ENCODE results near the gene SLC22A23.
"Not testable (repeated sequence)": the region's sequence is repeated elsewhere in the genome, so short reads cannot be mapped to it uniquely, and the experiment has no call there.

SLC22A23 gene

DNA sequence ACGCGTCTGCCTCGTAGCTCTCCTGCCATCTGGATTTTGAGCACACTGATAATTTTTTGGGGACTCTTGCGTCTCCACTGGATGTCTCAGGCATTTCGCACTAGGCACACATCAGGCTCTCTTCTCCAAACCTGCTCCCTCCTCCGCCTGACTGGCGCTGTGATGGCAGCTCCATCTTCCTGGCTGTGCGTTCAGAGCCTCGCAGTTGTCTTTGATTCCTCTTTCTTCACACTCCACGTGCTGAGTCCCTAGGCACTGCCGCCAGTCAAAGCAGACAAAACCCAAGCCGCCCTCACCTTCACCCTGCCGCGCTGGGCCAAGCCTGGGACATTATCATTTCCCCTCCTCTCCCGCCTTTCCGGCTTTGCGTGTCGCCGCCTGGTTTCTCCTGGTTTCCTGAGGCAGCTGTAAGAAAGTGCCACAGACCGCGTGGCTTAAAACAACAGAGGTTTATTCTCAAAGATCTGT, 197.3 kb downstream of the SLC22A23 start:
- DNase-seq, result peak; percentile 36

GRCh38 chr6:3258720-3259490, 197.9 kb downstream of the SLC22A23 start, which contains the start of gene PSMG4:
PSMG4 (plus strand) TSS chr6:3258947; CDS start chr6:3259023, 76 bp downstream.
- DNase-seq, result peak; percentile 67

DNA sequence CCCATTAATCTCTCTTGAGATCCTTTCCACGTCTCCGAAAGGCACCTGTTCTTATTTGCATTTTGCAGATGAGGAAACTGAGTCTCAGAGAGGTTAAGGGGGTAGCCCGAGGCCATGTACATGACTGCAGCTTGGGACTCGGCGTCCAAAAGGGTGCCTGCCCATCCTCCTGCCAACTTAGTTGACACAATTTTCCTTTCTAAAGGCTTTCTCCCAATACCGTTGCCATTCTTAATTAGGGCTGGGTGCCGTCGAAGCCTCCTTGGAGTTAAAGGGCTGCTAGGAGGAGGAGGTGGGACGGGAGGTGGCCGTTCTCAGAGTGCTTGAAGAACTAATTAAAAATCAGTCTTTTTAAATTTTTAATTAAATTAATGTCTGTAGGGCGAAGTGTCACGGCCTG, 198.6 kb downstream of the SLC22A23 start:
- no peak for DNase-seq

DNA sequence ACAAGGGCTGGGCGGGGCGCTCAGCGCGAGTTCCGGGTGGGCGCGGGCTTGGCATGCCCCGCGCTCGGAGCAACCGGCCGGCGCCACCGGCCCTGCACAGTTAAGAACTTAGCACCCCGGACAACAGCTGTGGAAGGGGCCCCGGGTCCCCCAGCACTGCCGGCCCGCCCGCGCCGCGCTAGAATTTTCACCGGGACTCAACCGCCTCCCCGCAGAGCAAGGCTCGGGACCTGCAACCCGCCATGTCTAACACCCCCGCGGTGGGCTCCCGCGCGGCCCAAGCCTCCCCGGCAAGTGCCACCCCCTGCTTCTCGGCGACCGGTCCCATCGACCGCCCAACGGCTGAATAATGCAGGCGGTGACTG, 203.3 kb downstream of the SLC22A23 start:
- no peak for DNase-seq

GRCh38 chr6:3252861-3253596, 203.8 kb downstream of the SLC22A23 start:
- no peak for DNase-seq

- DNase-seq, result no peak
Measured at GRCh38 chr6:3252369-3252768, 204.5 kb downstream of the SLC22A23 start.

GRCh38 chr6:3251462-3252314, 205.2 kb downstream of the SLC22A23 start:
- peak; percentile 51 for DNase-seq

DNA sequence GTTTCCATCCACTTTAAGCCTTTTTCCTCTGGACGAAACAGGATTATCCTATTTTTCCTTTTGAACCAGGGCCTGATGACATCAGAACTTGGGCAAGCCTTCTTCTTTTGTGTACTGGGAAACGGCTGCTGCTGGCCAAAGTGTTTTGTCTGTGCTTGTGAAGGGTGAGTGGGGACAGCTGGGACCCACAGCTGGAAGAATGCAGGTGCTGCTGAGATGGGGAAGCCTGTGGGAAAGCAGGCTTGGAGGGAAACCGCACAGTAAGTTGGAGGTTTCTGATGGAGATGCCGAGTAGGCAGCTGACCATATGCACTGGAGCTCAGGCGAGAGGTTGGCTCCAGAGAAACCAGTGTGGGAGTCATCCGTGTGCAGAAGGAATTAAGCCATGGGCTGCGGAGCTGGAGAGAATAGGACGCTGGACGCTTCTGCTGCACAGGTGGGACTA, 206.6 kb downstream of the SLC22A23 start:
- no peak for DNase-seq

DNA sequence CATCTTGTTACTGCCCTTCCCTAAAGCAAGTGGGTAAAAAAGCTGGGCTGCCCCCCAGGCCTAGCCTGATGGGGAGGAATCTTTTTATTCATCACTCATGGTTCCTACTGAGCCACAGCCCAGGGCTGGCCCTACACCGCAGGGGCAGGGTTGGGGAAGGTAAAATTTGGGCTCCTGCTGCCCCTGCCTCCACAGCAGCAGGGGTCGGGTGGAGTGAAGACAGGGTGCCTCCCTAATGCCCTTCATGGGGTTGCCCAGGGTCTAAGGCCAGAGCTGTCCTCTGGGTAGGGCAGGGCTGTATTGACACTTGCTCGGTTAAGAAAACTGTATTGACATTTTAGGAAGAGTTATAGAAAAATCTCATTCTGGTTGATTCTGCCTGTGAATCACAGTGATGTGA, 207.0 kb downstream of the SLC22A23 start:
- no peak for DNase-seq

GRCh38 chr6:3247255-3248146, 209.3 kb downstream of the SLC22A23 start:
- no peak for DNase-seq

GRCh38 chr6:3245216-3245615, 211.6 kb downstream of the SLC22A23 start:
- DNase-seq, result no peak

DNA sequence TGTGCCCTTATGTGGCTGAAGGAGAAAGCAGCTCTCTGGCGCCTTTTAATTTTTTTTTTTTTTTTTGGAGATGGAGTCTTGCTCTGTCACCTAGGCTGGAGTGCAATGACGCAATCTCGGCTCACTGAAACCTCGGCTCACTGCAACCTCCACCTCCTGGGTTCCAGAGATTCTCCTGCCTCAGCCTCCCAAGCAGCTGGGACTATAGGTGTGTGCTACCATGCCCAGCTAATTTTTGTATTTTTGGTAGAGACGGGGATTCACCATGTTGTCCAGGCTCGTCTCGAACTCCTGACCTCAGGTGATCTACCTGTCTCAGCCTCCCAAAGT, 212.1 kb downstream of the SLC22A23 start:
- not testable (repeated sequence) for DNase-seq

- no peak for DNase-seq
Measured at GRCh38 chr6:3244003-3244831, 212.6 kb downstream of the SLC22A23 start.

- DNase-seq, result no peak
Measured at GRCh38 chr6:3242768-3243167, 214.1 kb downstream of the SLC22A23 start.

DNA sequence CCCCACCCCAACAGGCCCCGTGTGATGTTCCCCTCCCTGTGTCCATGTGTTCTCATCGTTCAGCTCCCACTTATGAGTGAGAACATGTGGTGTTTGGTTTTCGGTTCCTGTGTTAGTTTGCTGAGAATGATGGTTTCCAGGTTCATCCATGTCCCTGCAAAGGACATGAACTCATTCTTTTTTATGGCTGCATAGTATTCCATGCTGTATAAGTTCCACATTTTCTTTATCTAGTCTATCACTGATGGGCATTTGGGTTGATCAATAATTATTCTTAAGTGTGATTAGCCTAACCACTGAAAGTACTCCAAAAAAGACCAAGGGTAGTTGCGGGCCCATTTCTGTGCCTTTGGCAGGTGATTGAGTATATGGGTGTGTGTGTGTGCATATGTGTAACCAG, 215.1 kb downstream of the SLC22A23 start:
- DNase-seq, result not testable (repeated sequence)

DNA sequence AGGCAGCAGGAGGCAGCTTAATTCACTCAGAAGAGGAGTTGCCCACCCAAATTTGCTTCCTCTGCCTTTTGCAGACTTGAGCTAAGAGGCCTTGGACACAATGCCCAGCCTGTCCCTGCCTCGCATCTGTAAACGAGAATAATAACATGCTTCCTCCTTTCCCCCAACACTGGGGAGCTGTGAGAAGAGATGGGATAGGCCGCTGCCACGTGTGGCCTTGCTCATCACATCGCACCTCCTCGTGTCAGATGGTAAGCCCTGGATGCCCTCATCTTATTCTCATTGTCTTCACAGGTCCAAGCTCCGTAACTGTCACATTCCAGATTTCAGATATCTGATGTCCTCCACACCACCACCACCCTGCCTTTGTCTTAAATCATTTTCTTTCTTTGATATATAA, 216.3 kb downstream of the SLC22A23 start:
- no peak for DNase-seq

- no peak for DNase-seq
Measured at GRCh38 chr6:3239110-3239830, 217.6 kb downstream of the SLC22A23 start.

DNA sequence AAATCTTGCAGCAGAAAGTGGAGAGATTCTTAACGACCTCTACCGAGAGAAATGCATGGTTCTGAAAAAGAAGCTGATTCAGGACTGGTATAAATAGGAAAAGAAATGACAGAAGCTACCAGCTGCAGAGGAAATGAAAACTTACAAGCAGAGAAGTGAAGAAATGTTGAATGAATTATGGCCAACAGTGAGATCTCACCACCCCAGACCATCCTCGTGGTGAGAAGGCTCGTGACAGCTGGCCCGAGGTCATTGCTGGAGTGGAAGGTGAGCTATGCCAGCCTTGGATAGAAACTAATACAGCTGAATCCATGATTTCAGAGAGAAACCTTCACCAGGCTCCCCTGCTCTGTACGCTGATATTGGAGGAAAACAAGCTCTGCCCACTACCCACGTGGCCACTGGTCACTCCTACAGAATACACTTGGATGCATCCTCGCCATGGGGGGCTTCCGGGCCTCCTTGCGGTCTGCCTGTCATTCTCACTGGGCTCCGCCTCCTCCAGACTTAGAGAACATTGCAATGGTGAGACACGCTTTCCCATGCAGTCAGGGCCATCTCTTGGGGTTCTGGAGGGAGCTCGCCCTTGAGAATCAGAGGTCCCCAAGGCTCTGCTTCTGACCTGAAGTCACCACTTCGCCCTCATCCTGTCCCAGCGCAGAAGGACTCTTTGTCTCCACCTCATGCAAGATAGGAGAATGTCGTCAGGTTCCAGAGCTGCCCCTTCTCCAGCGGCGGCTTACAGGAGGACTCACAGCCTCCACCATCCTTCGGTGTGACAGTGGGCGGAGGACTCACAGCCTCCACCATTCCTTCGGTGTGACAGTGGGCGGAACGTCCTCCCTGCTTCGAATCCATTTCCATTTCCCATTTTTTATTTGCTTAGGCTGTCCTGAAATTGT, 218.8 kb downstream of the SLC22A23 start:
- peak; percentile 79 for DNase-seq

DNA sequence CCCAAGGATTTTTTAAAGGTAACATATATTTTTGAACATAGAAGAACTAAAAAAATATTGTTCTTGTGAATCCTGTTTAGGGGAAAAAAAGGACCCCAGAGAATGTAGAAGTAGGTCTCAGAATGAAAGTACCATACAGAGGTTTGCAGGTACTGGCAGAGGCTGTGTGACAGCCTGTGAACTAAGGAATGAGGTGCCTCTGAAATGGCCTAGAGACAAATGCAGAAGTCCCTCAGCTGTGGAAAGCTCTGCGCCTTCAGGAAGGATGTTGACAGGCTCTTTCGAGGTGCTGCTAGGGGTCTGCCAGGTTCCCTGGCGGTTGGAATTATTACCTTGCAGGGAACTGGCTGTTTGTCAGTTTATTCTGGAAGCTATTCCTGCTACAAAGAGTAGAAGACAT, 220.8 kb downstream of the SLC22A23 start:
- no peak for DNase-seq

DNA sequence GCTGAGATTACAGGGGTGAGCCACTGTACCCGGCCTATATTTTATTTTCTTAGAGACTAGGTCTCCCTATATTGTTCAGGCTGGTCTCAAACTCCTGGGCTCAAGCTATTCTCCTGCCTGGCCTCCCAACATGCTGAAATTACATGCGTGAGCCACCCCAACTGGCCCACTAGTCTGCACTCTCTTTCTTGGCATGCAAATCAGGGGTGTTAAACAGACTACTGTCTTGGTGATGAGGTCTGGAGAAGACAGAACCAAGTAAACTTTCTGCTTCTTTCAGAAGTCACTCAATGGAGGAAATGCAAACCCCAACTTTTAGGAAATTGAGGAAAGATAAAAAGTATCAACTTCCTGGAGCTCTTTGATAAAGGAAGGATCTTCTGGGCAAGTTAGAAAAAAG, 221.4 kb downstream of the SLC22A23 start:
- no peak for DNase-seq

All from MV-4-11 (cell line).